HepG2 (cell line): ENCODE measurements around the gene PPIG. TPM values are rescaled to one million over a fixed set of nuclear protein-coding genes. Genes with fewer than 3 reads are reported as not detected.
A peak's percentile ranks its signal among the peaks of the same experiment; 100 is the strongest.

Source experiments
- AGO2 ChIP-seq: fragments of 200-400 bp; formaldehyde crosslinking; optimal IDR thresholded peaks from 2 replicates; pipeline ENCODE3; 2017; ENCODE audit warnings: mild to moderate bottlenecking, low read depth, low read length, moderate library complexity
- AKNA ChIP-seq: sonication (generic); formaldehyde crosslinking; IDR thresholded peaks from 2 replicates; pipeline ENCODE4 v1.4.0; 2020; ENCODE audit warnings: missing genetic modification reagents, borderline replicate concordance
- ATF3 ChIP-seq: sonication (generic); formaldehyde crosslinking; IDR thresholded peaks from 2 replicates; pipeline ENCODE4 v1.4.0; 2020; ENCODE audit warnings: missing genetic modification reagents
- BORCS8-MEF2B ChIP-seq: sonication (generic); formaldehyde crosslinking; IDR thresholded peaks from 2 replicates; pipeline ENCODE4 v1.8.0; 2022; ENCODE audit warnings: mild to moderate bottlenecking, missing genetic modification reagents
- CCDC6 ChIP-seq: sonication (generic); formaldehyde crosslinking; IDR thresholded peaks from 2 replicates; pipeline ENCODE4 v1.8.1; 2022; ENCODE audit warnings: mild to moderate bottlenecking, missing genetic modification reagents, moderate library complexity
- MTA1 ChIP-seq: sonication (generic); formaldehyde crosslinking; IDR thresholded peaks from 2 replicates; pipeline ENCODE4 v1.4.0; 2020; ENCODE audit warnings: missing genetic modification reagents, mild to moderate bottlenecking, borderline replicate concordance
- REXO4 ChIP-seq: sonication (generic); formaldehyde crosslinking; IDR thresholded peaks from 2 replicates; pipeline ENCODE4 v1.8.0; 2022; ENCODE audit warnings: missing genetic modification reagents, mild to moderate bottlenecking, borderline replicate concordance
- SALL2 ChIP-seq: sonication (generic); formaldehyde crosslinking; IDR thresholded peaks from 2 replicates; pipeline ENCODE4 v1.8.1; 2023; ENCODE audit warnings: mild to moderate bottlenecking, missing genetic modification reagents, inconsistent platforms
- ZBTB20 ChIP-seq: sonication (generic); formaldehyde crosslinking; IDR thresholded peaks from 2 replicates; pipeline ENCODE4 v1.8.1; 2023; ENCODE audit warnings: missing genetic modification reagents, low read depth, mild to moderate bottlenecking, borderline replicate concordance
- ZNF572 ChIP-seq: sonication (generic); formaldehyde crosslinking; IDR thresholded peaks from 2 replicates; pipeline ENCODE4 v1.5.1; 2020; ENCODE audit warnings: mild to moderate bottlenecking, missing genetic modification reagents
- ZNF609 ChIP-seq: sonication (generic); formaldehyde crosslinking; IDR thresholded peaks from 2 replicates; pipeline ENCODE4 v1.4.0; 2020; ENCODE audit warnings: mild to moderate bottlenecking, missing genetic modification reagents, borderline replicate concordance
- polyA plus RNA-seq, 8 experiments: library from polyadenylated mRNA; depleted of rRNA in 3 of 8; stranded (reverse) in 7 of 8; unstranded in 1 of 8; fragments of >200 nt; fragmentation: Illumina TruSeq in 4 of 8; extraction: Trizol in 4 of 8; gene quantifications; 2 replicates each; pipeline versions ENCODE4 v1.2.1 to v1.2.3, GENCODE V29; 2011 to 2016; ENCODE audit warnings: low read depth in 4 of 8, missing spikeins in 1 of 8, mixed read lengths in 1 of 8; ENCODE audit not compliant: insufficient read depth in 1 of 8
- total RNA-seq, 5 experiments: library from RNA; depleted of rRNA; stranded (reverse); fragments of >200 nt; fragmentation: Illumina TruSeq; extraction: Trizol; gene quantifications; 2 replicates each; pipeline ENCODE4 v1.2.3, GENCODE V29; 2016; ENCODE audit warnings: low read depth in 1 of 5
- TF ChIP-seq, protein P1 (sequence below): sonication (generic); formaldehyde crosslinking; IDR thresholded peaks from 2 replicates; pipeline ENCODE4 v1.4.0; 2020; ENCODE audit warnings: missing genetic modification reagents

Gene PPIG
- total and polyA plus RNA-seq, 2 of the 13 experiments (the other 11 are each of a cell fraction or from before 2014, with no cell fraction given) = 31.3 to 81.0 TPM

DNA sequence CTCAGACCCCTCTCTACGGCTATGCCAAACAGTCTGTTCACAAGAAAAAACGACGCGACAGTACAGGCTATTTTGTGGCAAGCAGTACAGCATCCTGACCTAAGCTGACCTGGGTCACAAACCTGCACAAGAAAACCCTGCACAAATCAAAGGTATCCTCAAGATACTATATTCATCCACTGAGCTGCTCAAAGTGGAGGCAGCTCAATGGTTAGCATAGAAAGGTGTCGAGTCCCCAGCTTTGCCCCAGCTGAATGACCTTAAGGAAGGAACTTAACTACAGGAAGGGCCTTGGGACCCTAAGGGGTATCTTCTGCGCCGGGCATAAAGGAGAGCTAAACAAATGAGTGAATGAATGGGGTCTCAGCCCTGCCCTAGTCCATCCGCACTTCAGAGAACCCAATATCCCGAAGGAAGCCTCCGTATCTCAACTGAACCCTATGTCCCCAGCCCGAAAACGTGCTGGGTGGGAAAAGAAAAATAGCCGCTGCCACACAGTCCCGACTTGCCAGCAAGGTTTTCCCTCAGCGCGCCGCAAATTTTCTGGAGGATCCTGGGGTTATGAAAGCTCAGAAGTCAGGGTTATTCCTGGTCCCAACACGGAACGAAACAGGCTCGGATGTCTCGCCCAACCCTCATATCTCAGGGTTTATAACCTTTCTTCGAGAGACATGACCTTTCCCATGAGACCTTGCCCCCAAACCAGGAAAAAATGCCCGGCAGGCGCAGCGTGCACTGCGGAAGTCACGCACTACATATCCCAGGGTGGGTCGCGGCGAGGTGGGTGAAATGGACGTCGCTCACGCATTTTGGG, 10.8 kb upstream of the PPIG start, which contains the start of gene FASTKD1 (continued):
- TF ChIP-seq ZNF609 (CRISPR knock-in tag) = peak; percentile 57; the same call in 1 of the 2 replicates
- TF ChIP-seq SALL2 (CRISPR knock-in tag) = peak; percentile 89
- TF ChIP-seq, protein P1, sequence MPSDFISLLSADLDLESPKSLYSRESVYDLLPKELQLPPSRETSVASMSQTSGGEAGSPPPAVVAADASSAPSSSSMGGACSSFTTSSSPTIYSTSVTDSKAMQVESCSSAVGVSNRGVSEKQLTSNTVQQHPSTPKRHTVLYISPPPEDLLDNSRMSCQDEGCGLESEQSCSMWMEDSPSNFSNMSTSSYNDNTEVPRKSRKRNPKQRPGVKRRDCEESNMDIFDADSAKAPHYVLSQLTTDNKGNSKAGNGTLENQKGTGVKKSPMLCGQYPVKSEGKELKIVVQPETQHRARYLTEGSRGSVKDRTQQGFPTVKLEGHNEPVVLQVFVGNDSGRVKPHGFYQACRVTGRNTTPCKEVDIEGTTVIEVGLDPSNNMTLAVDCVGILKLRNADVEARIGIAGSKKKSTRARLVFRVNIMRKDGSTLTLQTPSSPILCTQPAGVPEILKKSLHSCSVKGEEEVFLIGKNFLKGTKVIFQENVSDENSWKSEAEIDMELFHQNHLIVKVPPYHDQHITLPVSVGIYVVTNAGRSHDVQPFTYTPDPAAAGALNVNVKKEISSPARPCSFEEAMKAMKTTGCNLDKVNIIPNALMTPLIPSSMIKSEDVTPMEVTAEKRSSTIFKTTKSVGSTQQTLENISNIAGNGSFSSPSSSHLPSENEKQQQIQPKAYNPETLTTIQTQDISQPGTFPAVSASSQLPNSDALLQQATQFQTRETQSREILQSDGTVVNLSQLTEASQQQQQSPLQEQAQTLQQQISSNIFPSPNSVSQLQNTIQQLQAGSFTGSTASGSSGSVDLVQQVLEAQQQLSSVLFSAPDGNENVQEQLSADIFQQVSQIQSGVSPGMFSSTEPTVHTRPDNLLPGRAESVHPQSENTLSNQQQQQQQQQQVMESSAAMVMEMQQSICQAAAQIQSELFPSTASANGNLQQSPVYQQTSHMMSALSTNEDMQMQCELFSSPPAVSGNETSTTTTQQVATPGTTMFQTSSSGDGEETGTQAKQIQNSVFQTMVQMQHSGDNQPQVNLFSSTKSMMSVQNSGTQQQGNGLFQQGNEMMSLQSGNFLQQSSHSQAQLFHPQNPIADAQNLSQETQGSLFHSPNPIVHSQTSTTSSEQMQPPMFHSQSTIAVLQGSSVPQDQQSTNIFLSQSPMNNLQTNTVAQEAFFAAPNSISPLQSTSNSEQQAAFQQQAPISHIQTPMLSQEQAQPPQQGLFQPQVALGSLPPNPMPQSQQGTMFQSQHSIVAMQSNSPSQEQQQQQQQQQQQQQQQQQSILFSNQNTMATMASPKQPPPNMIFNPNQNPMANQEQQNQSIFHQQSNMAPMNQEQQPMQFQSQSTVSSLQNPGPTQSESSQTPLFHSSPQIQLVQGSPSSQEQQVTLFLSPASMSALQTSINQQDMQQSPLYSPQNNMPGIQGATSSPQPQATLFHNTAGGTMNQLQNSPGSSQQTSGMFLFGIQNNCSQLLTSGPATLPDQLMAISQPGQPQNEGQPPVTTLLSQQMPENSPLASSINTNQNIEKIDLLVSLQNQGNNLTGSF = peak; percentile 50; the same call in 1 of the 2 replicates
- TF ChIP-seq MTA1 (CRISPR knock-in tag) = peak; percentile 57; the same call in 1 of the 2 replicates
- peak; percentile 87 for TF ChIP-seq ZBTB20 (CRISPR knock-in tag)
- no peak for TF ChIP-seq ATF3
- TF ChIP-seq AGO2 = no peak
- TF ChIP-seq CCDC6 (CRISPR knock-in tag) = peak; percentile 84
- no peak for TF ChIP-seq AKNA (CRISPR knock-in tag)
- no peak for TF ChIP-seq ZNF572 (CRISPR knock-in tag)
- TF ChIP-seq REXO4 (CRISPR knock-in tag) = peak; percentile 23; the same call in 1 of the 2 replicates
- peak; percentile 72; the same call in 1 of the 2 replicates for TF ChIP-seq BORCS8-MEF2B
